ENCODE results near the gene LPP. TPM values are rescaled to one million over a fixed set of nuclear protein-coding genes. Genes with fewer than 3 reads are reported as not detected.
"Not testable (repeated sequence)": the region's sequence is repeated elsewhere in the genome, so short reads cannot be mapped to it uniquely, and the experiment has no call there.

Gene LPP
- total RNA-seq, 6 experiments from 2014 or later: 41.5 to 90.5 (median 69.5) TPM

DNA sequence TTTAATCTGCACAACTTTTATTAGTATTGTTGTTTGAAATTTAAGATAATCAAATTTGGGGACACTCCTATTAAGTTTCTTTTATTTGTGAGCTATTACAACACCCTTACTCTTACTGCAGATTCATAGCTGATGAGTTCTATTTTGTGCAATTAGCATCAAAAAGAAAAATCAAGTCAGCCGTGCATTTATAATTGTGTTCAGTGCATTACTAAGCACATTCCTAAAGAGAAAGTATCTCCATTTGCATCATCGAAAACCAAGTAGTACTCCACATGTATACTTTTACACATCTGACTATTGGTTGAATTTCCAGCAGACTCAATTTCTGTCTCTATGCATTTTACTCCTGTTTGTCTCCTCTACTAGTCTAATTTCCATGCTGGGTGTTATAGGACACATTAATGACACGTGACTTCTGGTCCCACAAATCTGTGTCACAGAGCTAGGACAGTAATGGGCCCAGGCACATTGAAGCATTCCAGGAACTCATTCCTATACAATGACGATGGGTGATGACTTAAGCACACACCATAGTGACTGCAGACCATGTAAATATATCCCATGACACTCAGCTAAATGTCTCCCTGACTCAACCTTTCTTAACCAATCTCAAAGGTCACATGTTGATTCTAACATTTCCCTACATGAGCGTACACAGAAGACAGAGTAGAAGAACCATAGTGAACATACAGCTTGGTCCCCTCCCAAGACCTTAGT, 477.5 kb downstream of the LPP start:
- H3K36me3 ChIP-seq: no peaks in the 10 kb centered on the region
- no peak overlapping the region for H3K4me3 ChIP-seq
- ATAC-seq (no peak), DNase-seq (no peak)
- no peaks in the 10 kb centered on the region for H3K9me3 ChIP-seq
- peaks cover 0 to 11% (median 5%) of the 10 kb centered on the region in 4 donors for H3K4me1 ChIP-seq
- intact Hi-C loops (cut with DNase I): no loop called here
- TF ChIP-seq, protein P1, sequence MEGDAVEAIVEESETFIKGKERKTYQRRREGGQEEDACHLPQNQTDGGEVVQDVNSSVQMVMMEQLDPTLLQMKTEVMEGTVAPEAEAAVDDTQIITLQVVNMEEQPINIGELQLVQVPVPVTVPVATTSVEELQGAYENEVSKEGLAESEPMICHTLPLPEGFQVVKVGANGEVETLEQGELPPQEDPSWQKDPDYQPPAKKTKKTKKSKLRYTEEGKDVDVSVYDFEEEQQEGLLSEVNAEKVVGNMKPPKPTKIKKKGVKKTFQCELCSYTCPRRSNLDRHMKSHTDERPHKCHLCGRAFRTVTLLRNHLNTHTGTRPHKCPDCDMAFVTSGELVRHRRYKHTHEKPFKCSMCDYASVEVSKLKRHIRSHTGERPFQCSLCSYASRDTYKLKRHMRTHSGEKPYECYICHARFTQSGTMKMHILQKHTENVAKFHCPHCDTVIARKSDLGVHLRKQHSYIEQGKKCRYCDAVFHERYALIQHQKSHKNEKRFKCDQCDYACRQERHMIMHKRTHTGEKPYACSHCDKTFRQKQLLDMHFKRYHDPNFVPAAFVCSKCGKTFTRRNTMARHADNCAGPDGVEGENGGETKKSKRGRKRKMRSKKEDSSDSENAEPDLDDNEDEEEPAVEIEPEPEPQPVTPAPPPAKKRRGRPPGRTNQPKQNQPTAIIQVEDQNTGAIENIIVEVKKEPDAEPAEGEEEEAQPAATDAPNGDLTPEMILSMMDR (IDR thresholded peaks at IDR 0.05): no peak
- TF ChIP-seq POLR2A (IDR thresholded peaks at IDR 0.05): no peak
- no peak overlapping the region for H3K27ac ChIP-seq
- no peaks in the 10 kb centered on the region for H3K27me3 ChIP-seq
- 94% methylated on average over 3 of the region's 5 CpGs for WGBS (ENCODE audit: insufficient coverage, low coverage, low lambda C conversion rate, missing lambda C conversion rate)

DNA sequence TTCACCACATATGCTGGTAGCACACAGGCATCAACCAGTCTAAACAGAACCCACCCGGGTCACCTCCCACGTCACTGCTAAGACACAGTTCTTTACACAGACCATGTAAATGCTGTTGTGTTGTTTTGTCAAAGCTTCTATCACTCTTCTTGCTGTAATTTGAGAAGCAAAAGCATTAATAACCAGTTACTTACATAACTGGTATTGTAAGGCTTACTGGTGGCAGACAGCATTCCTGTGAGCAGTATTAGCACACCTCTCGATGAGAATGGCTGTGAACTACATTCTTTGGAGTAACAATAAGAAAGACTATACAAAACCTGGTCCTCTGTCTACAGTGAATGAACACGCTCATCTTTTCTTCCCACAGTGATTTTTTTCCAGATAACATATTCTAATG, 479.2 kb downstream of the LPP start:
- Histone ChIP-seq H3K27me3 (no peaks in the 10 kb centered on the region), H3K27ac (no peak overlapping the region), H3K4me3 (no peak overlapping the region), H3K9me3 (no peaks in the 10 kb centered on the region), H3K36me3 (no peaks in the 10 kb centered on the region), H3K4me1 (peaks cover 0 to 11% (median 5%) of the 10 kb centered on the region in 4 donors)
- ATAC-seq (no peak), DNase-seq (no peak)
- intact Hi-C loops (cut with DNase I): no loop called here
- TF ChIP-seq, protein P1 (IDR thresholded peaks at IDR 0.05): no peak
- no peak for TF ChIP-seq POLR2A (IDR thresholded peaks at IDR 0.05)
- 97% methylated on average over 4 of the region's 4 CpGs for WGBS (ENCODE audit: insufficient coverage, low coverage, low lambda C conversion rate, missing lambda C conversion rate)

DNA sequence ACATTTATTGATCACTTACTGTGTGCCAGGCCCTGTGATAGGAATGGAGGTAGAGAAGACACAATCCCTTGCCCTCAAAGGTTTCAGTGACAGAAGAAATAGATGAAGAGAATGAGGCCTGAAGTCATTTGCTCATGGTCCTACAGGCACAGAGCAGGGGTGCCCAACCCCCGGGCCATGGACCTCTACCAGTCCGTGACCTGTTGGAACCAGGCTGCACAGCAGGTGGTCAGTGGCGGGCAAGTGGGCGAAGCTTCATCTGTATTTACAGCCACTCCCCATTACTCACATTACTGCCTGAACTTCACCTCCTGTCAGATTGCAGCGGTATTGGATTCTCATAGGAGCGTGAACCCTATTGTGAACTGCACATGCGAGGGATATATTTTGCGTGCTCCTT, 480.3 kb downstream of the LPP start:
- intact Hi-C loops (cut with DNase I): no loop called here
- WGBS (ENCODE audit: insufficient coverage, low coverage, low lambda C conversion rate, missing lambda C conversion rate): 100% methylated on average over 3 of the region's 8 CpGs
- H3K4me3 ChIP-seq: no peak overlapping the region
- DNase-seq (no peak), ATAC-seq (no peak)
- TF ChIP-seq, protein P1 (IDR thresholded peaks at IDR 0.05): no peak
- no peak for TF ChIP-seq POLR2A (IDR thresholded peaks at IDR 0.05)
- H3K27me3 ChIP-seq: no peaks in the 10 kb centered on the region
- no peaks in the 10 kb centered on the region for H3K9me3 ChIP-seq
- no peak overlapping the region for H3K27ac ChIP-seq
- H3K4me1 ChIP-seq: peaks cover 0 to 11% (median 5%) of the 10 kb centered on the region in 4 donors
- no peaks in the 10 kb centered on the region for H3K36me3 ChIP-seq

DNA sequence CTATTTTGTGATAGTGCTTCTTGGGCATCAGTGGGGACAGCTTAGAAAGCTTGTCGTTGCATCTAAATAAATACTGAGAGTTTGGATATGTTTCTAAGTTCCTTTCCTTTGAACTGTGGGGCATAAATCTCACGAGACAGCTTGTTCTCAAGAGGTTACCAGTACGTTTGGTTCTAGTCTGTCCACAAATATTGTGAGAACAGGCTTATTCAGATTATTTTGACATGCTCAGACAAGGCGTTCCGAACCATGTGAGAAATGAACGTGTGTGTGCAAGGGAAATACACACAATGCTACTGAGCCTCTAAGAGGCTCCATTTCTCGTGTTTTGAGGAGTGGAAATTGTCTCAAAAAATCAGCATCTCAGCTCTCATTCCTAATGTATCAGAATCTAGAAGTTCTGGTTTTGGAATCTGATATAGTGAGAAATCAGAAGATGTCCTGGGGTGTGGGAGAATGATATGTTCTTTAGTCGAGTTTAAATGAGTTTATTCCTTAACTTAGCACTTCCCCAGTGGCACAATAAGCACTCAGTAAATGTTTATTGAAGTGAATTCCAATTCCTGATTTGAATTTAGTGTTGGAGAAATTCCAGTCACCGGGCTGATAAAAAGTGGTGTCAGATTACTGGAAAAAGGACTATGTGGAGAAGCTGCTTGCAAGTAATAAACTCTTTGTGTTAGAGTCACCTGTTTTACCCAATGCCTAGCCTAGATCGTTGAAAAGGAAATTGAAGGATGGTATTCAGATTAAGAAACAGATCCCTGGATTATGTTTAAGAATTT, 481.5 kb downstream of the LPP start:
- ATAC-seq (peak; percentile 72 to 84 (median 76)), DNase-seq (no peak)
- Histone ChIP-seq H3K36me3 (no peaks in the 10 kb centered on the region), H3K27ac (peak overlapping the region in 2 of 3 donors; percentile 27 to 45), H3K4me3 (no peak overlapping the region), H3K4me1 (peaks cover 0 to 11% (median 5%) of the 10 kb centered on the region in 4 donors), H3K27me3 (no peaks in the 10 kb centered on the region), H3K9me3 (no peaks in the 10 kb centered on the region)
- intact Hi-C loops (cut with DNase I): no loop called here
- TF ChIP-seq, protein P1 (IDR thresholded peaks at IDR 0.05): no peak
- no peak for TF ChIP-seq POLR2A (IDR thresholded peaks at IDR 0.05)
- 36% methylated on average over 10 of the region's 10 CpGs for WGBS (ENCODE audit: insufficient coverage, low coverage, low lambda C conversion rate, missing lambda C conversion rate)

DNA sequence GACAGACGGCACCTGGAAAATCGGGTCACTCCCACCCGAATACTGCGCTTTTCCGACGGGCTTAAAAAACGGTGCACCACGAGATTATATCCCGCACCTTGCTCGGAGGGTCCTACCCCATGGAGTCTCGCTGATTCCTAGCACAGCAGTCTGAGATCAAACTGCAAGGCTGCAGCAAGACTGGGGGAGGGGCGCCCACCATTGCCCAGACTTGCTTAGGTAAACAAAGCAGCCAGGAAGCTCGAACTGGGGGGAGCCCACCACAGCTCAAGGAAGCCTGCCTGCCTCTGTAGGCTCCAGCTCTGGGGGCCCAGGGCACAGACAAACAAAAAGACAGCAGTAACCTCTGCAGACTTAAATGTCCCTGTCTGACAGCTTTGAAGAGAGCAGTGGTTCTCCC, 482.3 kb downstream of the LPP start:
- H3K9me3 ChIP-seq; DNase-seq; H3K27me3 ChIP-seq; ATAC-seq; H3K36me3 ChIP-seq; intact Hi-C loops (cut with DNase I); H3K4me3 ChIP-seq; H3K27ac ChIP-seq: not testable (repeated sequence)
- WGBS (ENCODE audit: insufficient coverage, low coverage, low lambda C conversion rate, missing lambda C conversion rate): 96% methylated on average over 8 of the region's 13 CpGs
- peaks cover 0 to 11% (median 5%) of the 10 kb centered on the region in 4 donors for H3K4me1 ChIP-seq

All from right lobe of liver (tissue), 6 donors.